Measurements from ENCODE around the gene CDC42SE2. TPM values are rescaled to one million over a fixed set of nuclear protein-coding genes. Genes with fewer than 3 reads are reported as not detected.

CDC42SE2 gene
- total and polyA plus RNA-seq, 2 experiments from 2014 or later, result 24.2 to 36.2 TPM

- Histone ChIP-seq H3K4me3 (no peak overlapping the region), H2AFZ (0 out of 2 replicates have a peak overlapping the region, but pooled peaks have one; percentile 43), H3K27me3 (ENCODE audit: insufficient read depth) (no peaks in the 10 kb centered on the region), H3K27ac (ENCODE audit: low read depth) (no peak overlapping the region), H3K4me1 (ENCODE audit: insufficient read depth) (no peaks in the 10 kb centered on the region), H3F3A (replicated peaks; ENCODE audit: low read depth) (no peaks in the 10 kb centered on the region), H4K20me1 (replicated peaks; ENCODE audit: insufficient read depth) (no peaks in the 10 kb centered on the region), H3K9me2 (ENCODE audit: insufficient read depth) (no peaks in the 10 kb centered on the region), H3K36me3 (ENCODE audit: insufficient read depth) (no peaks in the 10 kb centered on the region), H3K4me2 (no peak overlapping the region), H3K79me2 (replicated peaks; ENCODE audit: insufficient read depth) (no peaks in the 10 kb centered on the region)
- Mint-ChIP-seq H3K27me3 (ENCODE audit: insufficient read depth, low read depth, poor library complexity) (peaks cover 7% of the 10 kb centered on the region), H3K4me3 (no peak overlapping the region), H3K4me1 (peaks cover 7% of the 10 kb centered on the region; the same call in 2 of the 3 replicates), H3K36me3 (ENCODE audit: low read depth) (no peaks in the 10 kb centered on the region), H3K9me3 (no peaks in the 10 kb centered on the region), H3K27ac (no peak overlapping the region)
- TF ChIP-seq ZNF462 (CRISPR knock-in tag; IDR thresholded peaks at IDR 0.05) (no peak), ZNF114 (CRISPR knock-in tag; IDR thresholded peaks at IDR 0.05) (no peak), ZNF331 (CRISPR knock-in tag; IDR thresholded peaks at IDR 0.05; ENCODE audit: low read depth) (no peak), EZH2 (IDR thresholded peaks at IDR 0.05; ENCODE audit: low read depth, unreplicated experiment) (no peak), STAT1 (IDR thresholded peaks at IDR 0.05; ENCODE audit: unreplicated experiment) (no peak), POLR2AphosphoS5 (IDR thresholded peaks at IDR 0.05; ENCODE audit: low read depth) (no peak), NANOG (IDR thresholded peaks at IDR 0.05; ENCODE audit: borderline replicate concordance) (no peak), JUNB (IDR thresholded peaks at IDR 0.05; ENCODE audit: unreplicated experiment) (no peak)
- TF ChIP-seq, protein P1, sequence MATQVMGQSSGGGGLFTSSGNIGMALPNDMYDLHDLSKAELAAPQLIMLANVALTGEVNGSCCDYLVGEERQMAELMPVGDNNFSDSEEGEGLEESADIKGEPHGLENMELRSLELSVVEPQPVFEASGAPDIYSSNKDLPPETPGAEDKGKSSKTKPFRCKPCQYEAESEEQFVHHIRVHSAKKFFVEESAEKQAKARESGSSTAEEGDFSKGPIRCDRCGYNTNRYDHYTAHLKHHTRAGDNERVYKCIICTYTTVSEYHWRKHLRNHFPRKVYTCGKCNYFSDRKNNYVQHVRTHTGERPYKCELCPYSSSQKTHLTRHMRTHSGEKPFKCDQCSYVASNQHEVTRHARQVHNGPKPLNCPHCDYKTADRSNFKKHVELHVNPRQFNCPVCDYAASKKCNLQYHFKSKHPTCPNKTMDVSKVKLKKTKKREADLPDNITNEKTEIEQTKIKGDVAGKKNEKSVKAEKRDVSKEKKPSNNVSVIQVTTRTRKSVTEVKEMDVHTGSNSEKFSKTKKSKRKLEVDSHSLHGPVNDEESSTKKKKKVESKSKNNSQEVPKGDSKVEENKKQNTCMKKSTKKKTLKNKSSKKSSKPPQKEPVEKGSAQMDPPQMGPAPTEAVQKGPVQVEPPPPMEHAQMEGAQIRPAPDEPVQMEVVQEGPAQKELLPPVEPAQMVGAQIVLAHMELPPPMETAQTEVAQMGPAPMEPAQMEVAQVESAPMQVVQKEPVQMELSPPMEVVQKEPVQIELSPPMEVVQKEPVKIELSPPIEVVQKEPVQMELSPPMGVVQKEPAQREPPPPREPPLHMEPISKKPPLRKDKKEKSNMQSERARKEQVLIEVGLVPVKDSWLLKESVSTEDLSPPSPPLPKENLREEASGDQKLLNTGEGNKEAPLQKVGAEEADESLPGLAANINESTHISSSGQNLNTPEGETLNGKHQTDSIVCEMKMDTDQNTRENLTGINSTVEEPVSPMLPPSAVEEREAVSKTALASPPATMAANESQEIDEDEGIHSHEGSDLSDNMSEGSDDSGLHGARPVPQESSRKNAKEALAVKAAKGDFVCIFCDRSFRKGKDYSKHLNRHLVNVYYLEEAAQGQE (IDR thresholded peaks at IDR 0.05; ENCODE audit: unreplicated experiment), result no peak
- DNase-seq (ENCODE audit: low spot score), result no peak
- ATAC-seq, result no peak
These were observed 49.1 kb upstream of the CDC42SE2 start for GRCh38 chr5:131214609-131215227.
